HG03025 (cell line): Measurements from ENCODE around the gene RTN1.

Experiments used
- ATAC-seq: cut with Tn5 transposase; IDR thresholded peaks from one replicate; pipeline ENCODE4 v1.9.1; 2021; ENCODE audit warnings: mild to moderate bottlenecking, moderate library complexity; ENCODE audit not compliant: unreplicated experiment, low FRiP score

The RTN1 gene

GRCh38 chr14:59811815-59812214 is 58.8 kb downstream of the RTN1 start:
- ATAC-seq: no peak

- ATAC-seq: no peak
Measured at GRCh38 chr14:59811073-59811472, 59.5 kb downstream of the RTN1 start.

- no peak for ATAC-seq
Measured at GRCh38 chr14:59803052-59803540, 67.5 kb downstream of the RTN1 start.

- no peak for ATAC-seq
Measured at GRCh38 chr14:59788176-59788575, 82.4 kb downstream of the RTN1 start.

- ATAC-seq: no peak
Measured at GRCh38 chr14:59787045-59787674, 83.4 kb downstream of the RTN1 start.

GRCh38 chr14:59785629-59786028 is 84.9 kb downstream of the RTN1 start:
- ATAC-seq: no peak

GRCh38 chr14:59782760-59783159 is 87.8 kb downstream of the RTN1 start:
- no peak for ATAC-seq

- no peak for ATAC-seq
Measured at GRCh38 chr14:59777006-59777579, 93.5 kb downstream of the RTN1 start.

- ATAC-seq: no peak
Measured at GRCh38 chr14:59776468-59776867, 94.1 kb downstream of the RTN1 start.

- no peak for ATAC-seq
Measured at GRCh38 chr14:59772233-59772632, 98.3 kb downstream of the RTN1 start.

GRCh38 chr14:59771577-59771976 is 99.0 kb downstream of the RTN1 start:
- no peak for ATAC-seq

- ATAC-seq: no peak
Measured at GRCh38 chr14:59769586-59769985, 101.0 kb downstream of the RTN1 start.

- ATAC-seq: no peak
Measured at GRCh38 chr14:59768855-59769375, 101.7 kb downstream of the RTN1 start.

GRCh38 chr14:59761851-59762250 is 108.7 kb downstream of the RTN1 start:
- ATAC-seq: no peak

GRCh38 chr14:59755409-59756135 is 115.0 kb downstream of the RTN1 start:
- no peak for ATAC-seq

- ATAC-seq: no peak
Measured at GRCh38 chr14:59754256-59754655, 116.3 kb downstream of the RTN1 start.

GRCh38 chr14:59753512-59753911 is 117.1 kb downstream of the RTN1 start:
- ATAC-seq: no peak

GRCh38 chr14:59751578-59751977 is 119.0 kb downstream of the RTN1 start:
- ATAC-seq: no peak

GRCh38 chr14:59739794-59740193 is 130.8 kb downstream of the RTN1 start:
- no peak for ATAC-seq

GRCh38 chr14:59728304-59728703 is 142.3 kb downstream of the RTN1 start:
- no peak for ATAC-seq

- ATAC-seq: no peak
Measured at GRCh38 chr14:59727073-59727661, 143.4 kb downstream of the RTN1 start.
